ENCODE measurements around the gene ZHX3.

ZHX3 gene

DNA sequence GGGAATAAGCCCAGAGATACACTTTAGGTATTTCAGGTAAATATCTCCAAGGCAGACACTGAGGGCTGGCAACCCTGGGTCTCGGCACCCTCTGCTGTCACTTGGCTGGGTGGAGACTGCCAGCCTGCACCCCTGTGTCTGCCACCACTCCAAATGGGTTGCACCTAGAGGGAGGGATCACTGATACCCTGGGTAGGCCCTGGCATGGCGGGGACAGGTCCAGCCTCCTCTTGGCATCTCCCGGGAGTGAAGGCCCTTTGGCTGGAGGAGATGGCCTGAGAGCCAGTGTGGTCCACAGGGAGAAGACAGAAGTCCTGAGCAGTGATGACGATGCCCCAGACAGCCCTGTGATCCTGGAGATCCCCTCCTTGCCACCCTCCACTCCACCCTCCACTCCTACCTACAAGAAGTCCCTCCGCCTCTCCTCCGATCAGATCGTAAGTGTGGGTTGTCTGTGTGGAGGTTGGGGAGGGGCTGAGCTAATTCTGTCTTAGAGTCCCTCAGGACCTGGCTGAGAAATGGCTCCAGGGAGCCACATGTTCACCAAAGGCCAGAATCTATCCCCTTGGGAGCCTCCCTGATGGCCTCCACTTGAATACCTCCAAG lies 38.2 kb upstream of the ZHX3 start:
- no peak for DNase-seq (ENCODE audit: low read depth, low spot score)

GRCh38 chr20:41355192-41355591 lies 37.7 kb upstream of the ZHX3 start:
- no peak for DNase-seq (ENCODE audit: low read depth, low spot score)

GRCh38 chr20:41353530-41353929 lies 36.0 kb upstream of the ZHX3 start:
- no peak for DNase-seq (ENCODE audit: low read depth, low spot score)

DNA sequence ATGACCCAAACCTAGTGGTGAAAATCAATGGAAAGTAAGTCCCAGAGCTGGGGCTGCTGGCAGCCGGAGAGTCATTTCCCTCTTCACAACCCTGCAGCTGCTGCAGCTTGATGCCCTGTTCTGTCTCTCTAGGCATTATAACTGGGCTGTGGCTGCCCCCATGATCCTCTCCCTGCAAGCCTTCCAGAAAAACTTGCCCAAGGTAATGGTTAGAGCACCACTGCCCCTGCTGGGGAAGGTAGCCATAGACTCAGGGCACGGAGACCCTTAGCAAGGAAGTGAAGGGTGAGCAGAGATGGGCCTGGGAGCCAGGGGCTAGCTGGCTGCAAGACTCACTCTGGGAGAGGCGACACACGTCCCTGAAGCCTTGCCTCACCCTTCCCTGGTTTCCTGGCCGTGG lies 35.1 kb upstream of the ZHX3 start:
- no peak for DNase-seq (ENCODE audit: low read depth, low spot score)

DNA sequence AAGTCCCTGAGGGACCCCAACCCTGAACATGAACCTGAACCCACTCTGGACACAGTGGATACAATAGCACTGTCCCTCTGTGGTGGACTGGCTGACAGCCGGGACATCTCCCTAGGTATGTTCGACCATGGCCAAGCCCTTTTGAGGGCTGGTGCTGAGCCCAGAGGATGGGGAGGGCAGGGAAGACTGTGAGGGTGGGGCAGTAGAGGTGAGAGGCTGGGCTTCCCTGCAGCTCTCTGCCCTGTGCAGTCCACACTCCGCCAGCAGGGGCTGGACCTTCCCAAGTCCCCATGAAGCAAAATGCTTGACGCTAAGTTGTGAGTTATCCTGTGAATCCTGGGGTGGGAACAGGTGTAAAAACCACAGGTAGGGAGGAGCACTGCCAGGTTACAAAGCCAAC lies 34.6 kb upstream of the ZHX3 start:
- DNase-seq (ENCODE audit: low read depth, low spot score), result no peak

DNA sequence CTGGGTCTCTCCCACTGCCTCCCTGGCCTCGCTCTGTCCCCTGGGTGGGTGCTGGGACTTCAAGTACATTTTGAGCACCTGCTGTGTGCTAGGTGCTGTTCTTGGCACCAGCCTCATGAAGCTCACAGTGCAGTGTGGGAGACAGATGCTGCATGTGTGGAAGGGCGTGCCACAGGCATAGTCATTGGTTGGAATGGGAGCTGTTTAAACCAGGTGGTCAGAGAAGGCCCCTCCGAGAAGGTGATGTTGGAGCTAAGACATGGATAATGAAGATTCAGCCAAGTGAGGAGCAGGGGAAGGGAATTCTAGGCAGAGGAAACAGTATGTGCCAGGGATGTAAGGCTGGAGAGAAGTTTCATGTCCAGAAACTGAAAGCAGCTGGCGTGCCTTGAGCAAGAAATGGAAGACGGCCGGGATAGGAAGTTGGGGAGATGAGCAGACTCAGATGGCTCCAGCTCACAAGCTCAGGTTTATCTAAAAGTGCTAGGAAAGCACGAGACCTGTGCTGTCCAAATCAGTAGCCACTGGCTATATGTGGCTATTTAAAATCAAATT lies 33.0 kb upstream of the ZHX3 start:
- no peak for DNase-seq (ENCODE audit: low read depth, low spot score)

GRCh38 chr20:41349943-41350342 lies 32.4 kb upstream of the ZHX3 start:
- DNase-seq (ENCODE audit: low read depth, low spot score), result no peak

DNA sequence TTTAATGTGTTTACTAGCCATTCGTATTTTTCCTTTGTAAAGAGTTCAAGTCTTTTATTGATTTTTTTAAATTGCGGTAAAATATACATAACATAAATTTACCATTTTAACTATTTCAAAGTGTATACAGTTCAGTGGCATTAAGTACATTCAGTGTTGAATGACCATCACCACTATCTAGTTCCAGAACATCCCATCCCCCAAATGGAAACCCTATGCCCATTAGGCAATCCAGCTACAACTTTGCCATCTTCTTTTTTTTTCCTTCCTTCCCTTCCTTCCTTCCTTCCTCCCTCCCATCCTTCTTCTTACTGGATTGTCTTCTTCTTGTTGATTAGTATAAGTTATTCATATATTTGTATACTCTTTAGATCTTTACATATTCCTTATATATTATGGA lies 31.7 kb upstream of the ZHX3 start:
- no peak for DNase-seq (ENCODE audit: low read depth, low spot score)

GRCh38 chr20:41348430-41349172 lies 31.1 kb upstream of the ZHX3 start:
- DNase-seq (ENCODE audit: low read depth, low spot score), result no peak

DNA sequence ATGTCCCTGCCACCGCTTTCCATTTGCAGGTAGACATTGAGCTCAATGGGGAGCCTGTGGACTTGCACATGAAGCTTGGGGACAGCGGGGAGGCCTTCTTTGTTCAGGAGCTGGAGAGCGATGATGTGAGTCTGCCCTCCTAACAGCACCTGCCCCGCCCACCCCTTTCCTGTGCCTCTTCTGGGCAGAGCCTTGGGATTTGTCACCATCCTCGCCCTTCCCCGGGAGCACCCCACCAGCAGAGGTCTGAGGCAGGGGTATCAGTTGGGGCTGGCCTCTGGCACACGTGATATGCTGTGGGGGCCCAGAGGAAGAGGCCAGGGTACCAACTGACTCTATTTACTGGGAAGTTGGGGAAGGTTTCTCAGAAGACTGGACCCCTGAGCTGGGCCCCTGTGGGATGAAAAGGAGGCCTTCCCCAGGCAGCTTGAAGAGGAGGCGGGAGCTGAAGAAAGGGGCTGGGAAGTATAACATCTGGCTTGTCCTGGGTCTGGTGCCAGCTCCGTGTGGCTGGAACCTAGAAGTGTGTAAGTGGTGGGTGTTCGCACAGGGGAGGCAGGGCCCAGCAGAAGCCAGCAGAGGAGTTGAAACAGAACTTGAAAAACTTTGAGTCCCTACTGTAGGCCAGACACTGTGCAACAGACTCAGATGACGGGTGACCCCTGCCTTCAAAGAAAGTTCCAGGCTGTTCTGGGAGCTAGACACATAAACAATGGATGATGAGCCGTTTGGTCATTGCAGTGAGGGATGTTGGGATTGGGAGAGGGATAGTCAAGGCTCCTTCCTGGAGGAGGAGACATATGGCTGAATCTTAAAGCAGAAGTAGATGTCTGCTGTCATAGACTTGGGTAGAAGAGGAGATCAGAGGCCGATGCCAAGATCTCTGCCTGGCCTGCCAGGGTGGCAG lies 30.2 kb upstream of the ZHX3 start:
- DNase-seq (ENCODE audit: low read depth, low spot score), result no peak

DNA sequence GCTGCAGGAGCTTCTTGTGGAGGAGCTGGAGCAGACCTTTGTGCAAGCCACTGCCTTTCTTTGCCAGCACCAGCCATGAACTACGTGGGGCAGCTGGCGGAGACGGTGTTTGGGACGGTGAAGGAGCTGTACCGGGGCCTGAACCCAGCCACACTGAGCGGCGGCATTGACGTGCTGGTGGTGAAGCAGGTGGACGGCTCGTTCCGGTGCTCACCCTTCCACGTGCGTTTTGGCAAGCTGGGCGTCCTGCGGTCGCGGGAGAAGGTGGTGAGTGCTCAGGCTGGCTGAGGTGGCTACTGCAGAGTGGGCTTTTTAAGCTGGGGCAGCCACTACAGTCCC lies 28.2 kb upstream of the ZHX3 start:
- no peak for DNase-seq (ENCODE audit: low read depth, low spot score)

DNA sequence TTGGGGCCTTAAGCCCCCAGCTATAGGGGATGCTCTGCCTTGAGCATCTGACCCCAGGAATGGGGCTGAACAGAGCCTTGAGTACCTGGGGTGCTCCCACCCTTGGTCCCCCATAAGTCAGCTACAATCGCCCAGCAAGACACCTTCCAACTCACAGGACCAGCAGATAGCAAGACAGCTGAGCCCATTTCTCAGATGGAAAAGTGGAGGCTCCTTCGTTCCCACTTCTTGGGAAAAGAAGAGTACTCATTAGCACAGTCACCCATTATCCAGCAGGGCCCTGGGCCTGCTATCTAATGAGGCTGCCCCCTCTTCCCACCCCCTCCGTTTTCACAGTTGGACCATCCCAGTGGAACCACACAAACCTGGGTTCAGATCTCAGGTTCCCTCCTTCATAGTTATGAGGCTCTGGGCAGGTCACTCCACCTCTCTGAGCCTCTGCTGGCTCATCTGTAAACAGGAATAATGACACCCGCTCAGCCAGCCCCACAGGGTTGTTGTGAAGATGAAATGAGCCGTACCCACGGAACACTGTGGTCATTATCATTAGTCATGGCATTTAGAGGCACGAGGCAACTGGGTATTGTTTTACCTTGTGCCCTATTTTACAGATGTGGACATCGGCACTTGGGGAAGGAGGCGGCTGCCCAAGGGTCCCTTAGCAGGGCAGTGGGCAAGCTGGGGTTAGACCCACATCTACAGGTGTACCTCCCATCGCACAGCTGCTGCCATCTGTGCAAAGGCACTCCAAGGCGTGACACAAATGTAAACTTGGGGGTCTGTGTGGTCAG lies 27.6 kb upstream of the ZHX3 start:
- no peak for DNase-seq (ENCODE audit: low read depth, low spot score)

DNA sequence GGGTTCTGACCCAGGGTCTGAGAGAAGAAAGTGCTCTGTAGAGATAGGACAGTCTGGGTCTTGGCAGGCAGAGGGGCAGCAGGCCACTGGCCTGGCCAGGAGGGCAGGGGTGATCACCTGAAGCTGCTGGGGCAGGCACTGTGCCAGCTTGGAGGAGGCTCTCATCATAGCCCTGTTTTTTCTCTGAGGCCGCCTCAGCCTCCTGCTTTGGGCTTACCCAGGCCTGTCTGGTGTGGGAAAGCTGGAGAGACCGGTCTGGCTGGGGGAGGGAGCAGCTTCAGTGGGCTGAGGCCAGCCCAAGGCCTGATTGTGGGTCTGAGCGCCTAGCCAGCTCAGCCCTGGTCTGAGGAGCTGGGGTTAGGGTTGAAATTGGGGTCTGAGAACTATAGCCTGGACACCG lies 26.9 kb upstream of the ZHX3 start:
- no peak for DNase-seq (ENCODE audit: low read depth, low spot score)

DNA sequence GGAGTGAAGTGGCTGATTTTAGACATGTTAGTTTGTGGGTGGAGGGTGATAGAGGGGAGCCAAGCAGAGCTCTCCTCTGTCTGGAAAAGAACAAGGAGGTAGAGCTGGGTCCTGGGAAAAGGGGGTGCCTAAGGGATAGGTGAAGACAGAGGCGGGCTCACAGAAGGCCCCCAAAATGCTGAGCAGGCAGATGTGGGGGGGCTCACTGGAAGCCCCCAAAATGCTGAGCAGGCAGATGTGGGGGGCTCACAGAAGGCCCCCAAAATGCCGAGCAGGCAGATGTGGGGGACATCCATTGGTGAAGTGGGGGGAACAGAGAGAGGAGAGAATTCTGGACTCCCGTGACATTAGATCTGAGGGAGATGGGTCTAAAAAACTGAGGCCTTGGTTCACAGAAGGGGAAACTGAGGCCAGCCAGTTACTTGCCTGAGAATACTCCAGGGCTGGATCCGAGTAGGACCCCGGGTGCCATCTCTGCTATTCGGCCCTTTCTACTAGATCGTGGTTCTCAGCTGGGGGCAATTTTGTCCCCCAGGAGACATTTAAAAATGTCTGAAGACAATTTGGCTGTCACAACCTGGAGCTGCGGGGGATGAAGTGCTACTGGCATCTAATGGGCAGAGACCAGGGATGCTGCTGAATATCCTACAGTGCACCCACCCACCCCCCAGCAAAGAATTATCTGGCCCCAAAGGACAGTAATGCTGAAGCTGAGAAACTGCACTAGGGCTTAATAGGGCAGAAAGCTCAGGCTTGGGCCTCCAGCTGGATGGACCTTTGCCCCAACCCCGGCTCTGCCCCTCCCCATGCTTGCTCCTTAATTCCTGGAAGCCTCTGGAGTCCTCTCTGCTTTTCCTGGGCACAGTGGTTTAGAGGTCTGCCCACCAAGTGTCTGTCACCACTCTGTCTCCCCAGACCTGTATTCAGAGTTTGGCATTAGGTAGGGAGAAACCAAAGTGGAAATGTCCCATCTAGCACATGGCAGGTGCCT lies 25.2 kb upstream of the ZHX3 start:
- no peak for DNase-seq (ENCODE audit: low read depth, low spot score)

DNA sequence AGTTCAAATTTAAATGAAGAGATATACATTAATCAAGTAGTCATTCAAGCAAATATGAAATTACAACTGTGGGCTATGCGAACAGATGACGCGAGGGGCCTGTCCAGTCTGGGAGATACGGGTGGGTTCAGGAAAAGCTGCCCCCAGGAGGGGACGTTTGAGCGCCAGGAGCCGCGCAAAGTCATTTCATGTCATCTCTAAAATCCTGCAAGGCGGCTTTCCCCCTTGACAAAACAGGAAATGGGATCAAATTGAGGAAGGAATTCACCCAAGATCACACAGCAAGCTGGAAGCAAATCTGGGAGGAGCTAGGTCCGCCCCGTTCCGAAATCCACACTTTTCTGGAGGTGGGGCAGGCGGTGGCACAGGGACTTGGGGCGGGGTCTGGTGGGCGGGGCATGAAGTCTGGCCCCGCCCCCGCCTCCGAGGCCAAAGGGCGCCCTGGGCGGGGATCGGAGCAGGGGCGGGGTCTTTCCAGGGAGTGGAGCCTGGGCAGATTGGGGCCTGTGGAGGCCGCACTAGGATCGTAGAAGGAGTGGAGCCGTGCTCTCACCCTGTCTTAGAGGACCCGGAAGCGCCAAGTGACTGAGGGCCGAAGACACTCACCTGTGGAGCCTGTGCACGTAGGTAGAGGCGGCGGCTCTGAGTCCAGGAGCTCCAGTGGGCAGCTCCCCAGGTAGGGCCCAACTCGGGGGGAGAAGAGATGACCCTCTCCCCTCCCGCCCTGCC lies 23.0 kb upstream of the ZHX3 start, which contains the start of gene LPIN3:
TSS of gene LPIN3 (plus strand) at position 495 of the 729 bp plus-strand sequence. CDS start 4,983 bp downstream, outside the sequence.
- DNase-seq (ENCODE audit: low read depth, low spot score), result peak; percentile 13

GRCh38 chr20:41339957-41340326 lies 22.4 kb upstream of the ZHX3 start:
- DNase-seq (ENCODE audit: low read depth, low spot score), result peak; percentile 66

GRCh38 chr20:41336711-41337492 lies 19.4 kb upstream of the ZHX3 start:
- DNase-seq (ENCODE audit: low read depth, low spot score), result no peak

GRCh38 chr20:41335591-41335990 lies 18.1 kb upstream of the ZHX3 start:
- DNase-seq (ENCODE audit: low read depth, low spot score), result no peak
